HL-60 (cell line): Measurements from ENCODE around the gene NCSTN.

ENCODE experiments used
- DNase-seq, 2 experiments: peaks; one replicate each; pipeline ENCODE4 v3.0.0-alpha.2; 2010 to 2020; ENCODE audit warnings: low read depth in 1 of 2, low spot score in 1 of 2
- H3K27ac ChIP-seq: fragments of 250-450 bp; sonication (Bioruptor Pico); replicated peaks from 2 replicates; pipeline ENCODE4 v1.5.1; 2020; ENCODE audit warnings: mild to moderate bottlenecking, moderate library complexity
- H3K27me3 ChIP-seq: fragments of 250-450 bp; sonication (Bioruptor Pico); 2 replicates; pipeline ENCODE4 v1.5.1; 2021; ENCODE audit warnings: mild to moderate bottlenecking, moderate library complexity; ENCODE audit not compliant: insufficient read depth, poor library complexity, severe bottlenecking
- H3K4me3 ChIP-seq: replicated peaks from 2 replicates; pipeline ENCODE4 v1.5.1; 2011; ENCODE audit warnings: mild to moderate bottlenecking, control low read depth, low read length; ENCODE audit not compliant: insufficient read depth
- CTCF ChIP-seq: IDR thresholded peaks from one replicate; pipeline ENCODE4 v1.5.1; 2011; ENCODE audit warnings: low read length, control low read depth, inconsistent platforms; ENCODE audit not compliant: insufficient read depth
- GABPA ChIP-seq: IDR thresholded peaks from 2 replicates; pipeline ENCODE4 v1.6.1; 2012; ENCODE audit warnings: low read depth
- POLR2AphosphoS5 ChIP-seq: IDR thresholded peaks from 2 replicates; pipeline ENCODE4 v1.6.1; 2012; ENCODE audit warnings: low read depth
- REST ChIP-seq: IDR thresholded peaks from 2 replicates; pipeline ENCODE4 v1.6.1; 2012; ENCODE audit warnings: low read depth; ENCODE audit not compliant: insufficient replicate concordance
- SPI1 ChIP-seq: IDR thresholded peaks from 2 replicates; pipeline ENCODE4 v1.6.1; 2012; ENCODE audit warnings: low read depth, mild to moderate bottlenecking, borderline replicate concordance

NCSTN gene

GRCh38 chr1:160365325-160365724 is 22.1 kb downstream of the NCSTN start:
- Histone ChIP-seq H3K27me3 (no peaks in the 10 kb centered on the region), H3K27ac (no peak overlapping the region), H3K4me3 (no peak overlapping the region)
- TF ChIP-seq POLR2AphosphoS5, result no peak
- TF ChIP-seq GABPA, result no peak
- no peak for TF ChIP-seq CTCF
- TF ChIP-seq SPI1, result no peak
- no peak for TF ChIP-seq REST
- no peak for DNase-seq

- Histone ChIP-seq H3K27me3 (no peaks in the 10 kb centered on the region), H3K27ac (no peak within 1 kb of the TSS), H3K4me3 (no peak within 1 kb of the TSS)
- no peak for DNase-seq
- no peak for TF ChIP-seq REST
- no peak for TF ChIP-seq GABPA
- no peak for TF ChIP-seq SPI1
- no peak for TF ChIP-seq POLR2AphosphoS5
- TF ChIP-seq CTCF, result no peak
These were observed 23.7 kb downstream of the NCSTN start, which contains the start of gene NHLH1 for GRCh38 chr1:160366731-160367515. Gene NHLH1, plus strand, starts transcription at chr1:160367071. Its CDS starts 3,661 bp downstream, at chr1:160370732.

GRCh38 chr1:160367516-160367900 is 24.3 kb downstream of the NCSTN start:
- H3K27me3 ChIP-seq, result no peaks in the 10 kb centered on the region
- DNase-seq, result no peak
- no peak overlapping the region for H3K27ac ChIP-seq
- H3K4me3 ChIP-seq, result no peak overlapping the region
- TF ChIP-seq SPI1 (no peak), POLR2AphosphoS5 (no peak), REST (no peak), CTCF (no peak), GABPA (no peak)
